HG03354 (cell line): ENCODE data around the gene FRRS1.

Experiments
- ATAC-seq: cut with Tn5 transposase; IDR thresholded peaks from one replicate; pipeline ENCODE4 v1.9.1; 2021; ENCODE audit warnings: mild to moderate bottlenecking; ENCODE audit not compliant: unreplicated experiment, poor library complexity, severe bottlenecking

The FRRS1 gene

GRCh38 chr1:99659755-99660210, 106.7 kb downstream of the FRRS1 start:
- no peak for ATAC-seq
